ENCODE data around the gene ARGLU1. TPM values are rescaled to one million over a fixed set of nuclear protein-coding genes. Genes with fewer than 3 reads are reported as not detected.

Gene ARGLU1
- polyA plus RNA-seq, 1 donor (not counting 4 experiments of a cell fraction or from before 2014, with no cell fraction given), result 96.8 TPM

DNA sequence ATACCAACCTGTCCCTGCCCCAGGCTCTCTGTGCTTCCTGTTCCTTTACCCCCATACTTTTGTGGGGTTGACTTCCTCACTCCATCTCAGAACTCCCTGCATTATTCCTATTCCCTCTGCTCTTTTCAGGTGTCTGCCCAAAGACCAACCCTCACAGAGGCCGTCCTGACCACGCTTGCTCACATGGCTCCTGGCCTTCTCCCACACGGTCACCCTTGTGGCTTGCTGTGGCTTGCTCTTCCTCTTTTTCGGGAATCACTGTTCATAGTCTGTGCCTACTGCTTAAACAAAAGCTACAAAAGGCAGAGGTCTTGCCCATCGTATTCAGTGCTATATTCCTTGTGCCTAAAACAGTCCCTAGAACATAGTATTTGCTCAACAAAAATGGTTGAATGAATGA, 25.2 kb upstream of the ARGLU1 start:
- dilution Hi-C loops (cut with MboI; ENCODE audit: extremely low pct_ligation_motif_present, low sequenced_read_pairs), result no loop called here
- no peaks in the 10 kb centered on the region for H3K9me3 ChIP-seq (ENCODE audit: control insufficient read depth, low read depth, low read length)
- H2AFZ ChIP-seq (ENCODE audit: control insufficient read depth, low read length), result no peak overlapping the region
- H3K9me1 ChIP-seq (ENCODE audit: control insufficient read depth, extremely low read depth, insufficient read depth, low read length), result no peaks in the 10 kb centered on the region
- H3K4me1 ChIP-seq (ENCODE audit: control insufficient read depth, extremely low read depth, insufficient read depth, low read length), result no peaks in the 10 kb centered on the region
- H3K27ac ChIP-seq (ENCODE audit: control insufficient read depth, insufficient read depth, low read length), result no peak overlapping the region
- TF ChIP-seq EZH2 (IDR thresholded peaks at IDR 0.05; ENCODE audit: low read length), result no peak
- TF ChIP-seq CTCF (optimal IDR thresholded peaks at IDR 0.05 in 1 of 3, IDR thresholded peaks at IDR 0.05 in 1 of 3, conservative IDR thresholded peaks at IDR 0.05 in 1 of 3; ENCODE audit: extremely low read depth in 1 of 3, insufficient read depth in 2 of 3, low read length in 3 of 3), result no peak
- no peaks in the 10 kb centered on the region for H3K79me2 ChIP-seq (ENCODE audit: control insufficient read depth, insufficient read depth, low read length)
- no peak for DNase-seq (ENCODE audit: low read depth, low spot score)
- H3K4me2 ChIP-seq (ENCODE audit: control insufficient read depth, extremely low read depth, insufficient read depth, low read depth, low read length), result no peak overlapping the region
- H3K4me3 ChIP-seq (ENCODE audit: control insufficient read depth in 2 of 3, extremely low read depth in 1 of 3, insufficient read depth in 2 of 3, low read depth in 1 of 3, low read length in 3 of 3), result no peak overlapping the region
- no peaks in the 10 kb centered on the region for H3K36me3 ChIP-seq (ENCODE audit: control insufficient read depth in 2 of 2, extremely low read depth in 1 of 2, insufficient read depth in 2 of 2, low read length in 2 of 2)
- H3K9ac ChIP-seq (ENCODE audit: control insufficient read depth, extremely low read depth, insufficient read depth, low read length), result no peak overlapping the region
- H3K27me3 ChIP-seq (ENCODE audit: control insufficient read depth, extremely low read depth, insufficient read depth, low read length), result no peaks in the 10 kb centered on the region
- H4K20me1 ChIP-seq (ENCODE audit: control insufficient read depth, extremely low read depth, insufficient read depth, low read length), result no peaks in the 10 kb centered on the region
- no peak for FAIRE-seq

GRCh38 chr13:106591299-106591698, 23.4 kb upstream of the ARGLU1 start:
- H3K9me3 ChIP-seq (ENCODE audit: control insufficient read depth, low read depth, low read length), result no peaks in the 10 kb centered on the region
- dilution Hi-C loops (cut with MboI; ENCODE audit: extremely low pct_ligation_motif_present, low sequenced_read_pairs), result no loop called here
- no peak for TF ChIP-seq EZH2 (IDR thresholded peaks at IDR 0.05; ENCODE audit: low read length)
- TF ChIP-seq CTCF (optimal IDR thresholded peaks at IDR 0.05 in 1 of 3, IDR thresholded peaks at IDR 0.05 in 1 of 3, conservative IDR thresholded peaks at IDR 0.05 in 1 of 3; ENCODE audit: extremely low read depth in 1 of 3, insufficient read depth in 2 of 3, low read length in 3 of 3), result no peak
- no peaks in the 10 kb centered on the region for H3K79me2 ChIP-seq (ENCODE audit: control insufficient read depth, insufficient read depth, low read length)
- H3K27ac ChIP-seq (ENCODE audit: control insufficient read depth, insufficient read depth, low read length), result no peak overlapping the region
- no peak overlapping the region for H3K4me2 ChIP-seq (ENCODE audit: control insufficient read depth, extremely low read depth, insufficient read depth, low read depth, low read length)
- no peaks in the 10 kb centered on the region for H4K20me1 ChIP-seq (ENCODE audit: control insufficient read depth, extremely low read depth, insufficient read depth, low read length)
- no peaks in the 10 kb centered on the region for H3K27me3 ChIP-seq (ENCODE audit: control insufficient read depth, extremely low read depth, insufficient read depth, low read length)
- H3K4me3 ChIP-seq (ENCODE audit: control insufficient read depth in 2 of 3, extremely low read depth in 1 of 3, insufficient read depth in 2 of 3, low read depth in 1 of 3, low read length in 3 of 3), result no peak overlapping the region
- no peaks in the 10 kb centered on the region for H3K4me1 ChIP-seq (ENCODE audit: control insufficient read depth, extremely low read depth, insufficient read depth, low read length)
- no peaks in the 10 kb centered on the region for H3K36me3 ChIP-seq (ENCODE audit: control insufficient read depth in 2 of 2, extremely low read depth in 1 of 2, insufficient read depth in 2 of 2, low read length in 2 of 2)
- FAIRE-seq, result no peak
- H3K9ac ChIP-seq (ENCODE audit: control insufficient read depth, extremely low read depth, insufficient read depth, low read length), result no peak overlapping the region
- H3K9me1 ChIP-seq (ENCODE audit: control insufficient read depth, extremely low read depth, insufficient read depth, low read length), result no peaks in the 10 kb centered on the region
- no peak overlapping the region for H2AFZ ChIP-seq (ENCODE audit: control insufficient read depth, low read length)
- DNase-seq (ENCODE audit: low read depth, low spot score), result no peak
